Activated CD8-positive, alpha-beta memory T cell treated with anti-CD3 and anti-CD28 coated beads, Interleukin-2, amount 50 U/mL, for 48 hours (primary cell): ENCODE results near the gene KCNC1.

Source experiments
- DNase-seq: peaks from one replicate; pipeline ENCODE4 v3.0.0-alpha.2; 2020

The KCNC1 gene

GRCh38 chr11:17716807-17717206 is 17.8 kb upstream of the KCNC1 start:
- no peak for DNase-seq

DNA sequence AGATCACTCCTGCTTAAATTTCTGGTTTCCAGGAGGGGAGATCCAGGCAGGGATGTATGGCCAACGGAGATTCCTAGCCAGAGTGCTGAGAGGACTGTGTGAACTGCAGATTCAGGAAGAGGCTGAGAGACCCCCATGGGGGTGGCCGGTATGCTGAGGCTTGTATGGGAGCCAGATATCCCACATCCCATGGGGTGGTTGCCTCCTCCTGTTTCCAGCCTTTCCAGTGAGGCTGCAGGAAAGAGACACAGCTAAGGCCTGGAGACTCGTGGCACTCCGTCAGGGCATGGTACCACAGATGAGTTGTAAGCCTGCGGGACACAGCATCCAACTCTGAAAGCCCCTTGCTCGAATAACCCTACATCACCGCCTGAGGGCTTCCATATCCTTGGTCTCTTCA is 16.6 kb upstream of the KCNC1 start:
- no peak for DNase-seq

GRCh38 chr11:17718510-17718962 is 16.0 kb upstream of the KCNC1 start:
- no peak for DNase-seq

DNA sequence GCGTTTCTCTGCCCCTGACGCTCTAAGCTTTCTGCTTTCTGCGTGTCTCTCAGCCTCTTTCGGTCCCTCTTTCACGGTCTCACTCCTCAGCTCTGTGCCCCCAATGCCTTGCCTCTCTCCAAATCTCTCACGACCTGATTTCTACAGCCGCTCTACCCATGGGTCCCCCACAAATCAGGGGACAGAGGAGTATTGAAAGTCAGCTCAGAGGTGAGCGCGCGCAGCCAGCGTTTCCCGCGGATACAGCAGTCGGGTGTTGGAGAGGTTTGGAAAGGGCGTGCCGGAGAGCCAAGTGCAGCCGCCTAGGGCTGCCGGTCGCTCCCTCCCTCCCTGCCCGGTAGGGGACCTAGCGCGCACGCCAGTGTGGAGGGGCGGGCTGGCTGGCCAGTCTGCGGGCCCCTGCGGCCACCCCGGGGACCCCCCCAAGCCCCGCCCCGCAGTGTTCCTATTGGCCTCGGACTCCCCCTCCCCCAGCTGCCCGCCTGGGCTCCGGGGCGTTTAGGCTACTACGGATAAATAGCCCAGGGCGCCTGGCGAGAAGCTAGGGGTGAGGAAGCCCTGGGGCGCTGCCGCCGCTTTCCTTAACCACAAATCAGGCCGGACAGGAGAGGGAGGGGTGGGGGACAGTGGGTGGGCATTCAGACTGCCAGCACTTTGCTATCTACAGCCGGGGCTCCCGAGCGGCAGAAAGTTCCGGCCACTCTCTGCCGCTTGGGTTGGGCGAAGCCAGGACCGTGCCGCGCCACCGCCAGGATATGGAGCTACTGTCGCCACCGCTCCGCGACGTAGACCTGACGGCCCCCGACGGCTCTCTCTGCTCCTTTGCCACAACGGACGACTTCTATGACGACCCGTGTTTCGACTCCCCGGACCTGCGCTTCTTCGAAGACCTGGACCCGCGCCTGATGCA is 15.3 kb upstream of the KCNC1 start, which contains the start of gene MYOD1:
TSS of gene MYOD1 (plus strand) at position 544 of the 910 bp plus-strand sequence. CDS start at position 756, 212 bp downstream.
- no peak for DNase-seq

DNA sequence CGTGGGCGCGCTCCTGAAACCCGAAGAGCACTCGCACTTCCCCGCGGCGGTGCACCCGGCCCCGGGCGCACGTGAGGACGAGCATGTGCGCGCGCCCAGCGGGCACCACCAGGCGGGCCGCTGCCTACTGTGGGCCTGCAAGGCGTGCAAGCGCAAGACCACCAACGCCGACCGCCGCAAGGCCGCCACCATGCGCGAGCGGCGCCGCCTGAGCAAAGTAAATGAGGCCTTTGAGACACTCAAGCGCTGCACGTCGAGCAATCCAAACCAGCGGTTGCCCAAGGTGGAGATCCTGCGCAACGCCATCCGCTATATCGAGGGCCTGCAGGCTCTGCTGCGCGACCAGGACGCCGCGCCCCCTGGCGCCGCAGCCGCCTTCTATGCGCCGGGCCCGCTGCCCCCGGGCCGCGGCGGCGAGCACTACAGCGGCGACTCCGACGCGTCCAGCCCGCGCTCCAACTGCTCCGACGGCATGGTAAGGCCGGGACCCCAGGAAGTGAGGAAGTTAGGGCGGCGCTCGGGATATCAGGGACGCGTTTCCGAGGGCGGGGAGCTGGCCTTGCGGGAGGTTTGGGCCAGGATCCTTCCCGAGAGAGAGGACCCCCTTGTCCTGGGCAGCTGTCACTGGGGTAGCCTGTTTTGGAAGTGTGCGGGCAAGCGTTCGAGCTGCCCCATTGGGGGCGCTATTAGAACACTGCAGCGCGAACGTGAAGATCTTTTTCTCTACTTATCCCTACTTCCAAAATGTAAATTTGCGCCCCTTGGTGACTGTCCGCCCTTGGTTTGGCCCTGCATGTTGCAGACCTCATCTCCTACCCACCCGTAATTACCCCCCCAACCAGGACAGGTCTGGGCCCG is 14.4 kb upstream of the KCNC1 start:
- DNase-seq, result no peak

DNA sequence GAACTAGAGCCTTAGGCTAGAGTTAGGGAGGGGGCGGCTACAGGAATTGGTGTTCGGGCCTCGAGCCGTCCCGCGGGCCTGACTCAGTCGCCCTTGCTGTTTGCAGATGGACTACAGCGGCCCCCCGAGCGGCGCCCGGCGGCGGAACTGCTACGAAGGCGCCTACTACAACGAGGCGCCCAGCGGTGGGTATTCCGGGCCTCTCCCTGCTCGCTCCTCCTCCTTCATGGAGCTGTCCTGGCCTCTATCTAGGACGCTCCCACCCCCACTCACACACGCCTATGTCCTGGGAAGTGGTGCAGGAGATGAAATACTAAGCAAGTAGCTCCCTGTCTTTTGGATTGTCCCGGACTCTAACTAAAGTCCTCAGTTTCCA is 13.8 kb upstream of the KCNC1 start:
- no peak for DNase-seq

- DNase-seq, result no peak
Measured at GRCh38 chr11:17721242-17721999, 13.2 kb upstream of the KCNC1 start.

DNA sequence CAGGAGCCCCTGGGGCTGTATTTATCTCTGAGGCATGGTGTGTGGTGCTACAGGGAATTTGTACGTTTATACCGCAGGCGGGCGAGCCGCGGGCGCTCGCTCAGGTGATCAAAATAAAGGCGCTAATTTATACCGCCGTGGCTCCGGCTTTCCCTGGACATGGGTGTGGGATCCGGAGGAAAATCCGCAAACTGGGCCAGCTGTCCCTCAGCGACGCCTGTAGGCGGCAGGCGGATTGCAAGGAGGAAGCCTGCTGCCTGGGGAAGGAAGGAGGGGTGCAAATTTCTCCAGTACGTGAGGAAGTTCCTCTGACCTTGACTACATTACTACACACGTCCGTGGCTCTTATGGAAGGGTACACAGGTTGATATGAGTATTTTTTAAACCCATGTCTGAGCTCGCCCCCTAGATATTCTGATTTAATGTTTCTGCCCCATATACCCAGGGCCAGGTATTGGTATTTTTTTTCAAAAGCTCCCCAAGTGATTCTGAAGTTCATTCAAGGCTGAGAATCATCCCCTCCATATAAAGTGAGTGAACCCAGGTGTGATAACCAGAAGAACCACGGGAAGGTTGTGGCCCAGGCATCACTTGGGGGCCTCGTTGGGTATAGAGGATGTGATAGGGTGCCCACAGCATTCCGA is 12.5 kb upstream of the KCNC1 start:
- DNase-seq, result no peak

DNA sequence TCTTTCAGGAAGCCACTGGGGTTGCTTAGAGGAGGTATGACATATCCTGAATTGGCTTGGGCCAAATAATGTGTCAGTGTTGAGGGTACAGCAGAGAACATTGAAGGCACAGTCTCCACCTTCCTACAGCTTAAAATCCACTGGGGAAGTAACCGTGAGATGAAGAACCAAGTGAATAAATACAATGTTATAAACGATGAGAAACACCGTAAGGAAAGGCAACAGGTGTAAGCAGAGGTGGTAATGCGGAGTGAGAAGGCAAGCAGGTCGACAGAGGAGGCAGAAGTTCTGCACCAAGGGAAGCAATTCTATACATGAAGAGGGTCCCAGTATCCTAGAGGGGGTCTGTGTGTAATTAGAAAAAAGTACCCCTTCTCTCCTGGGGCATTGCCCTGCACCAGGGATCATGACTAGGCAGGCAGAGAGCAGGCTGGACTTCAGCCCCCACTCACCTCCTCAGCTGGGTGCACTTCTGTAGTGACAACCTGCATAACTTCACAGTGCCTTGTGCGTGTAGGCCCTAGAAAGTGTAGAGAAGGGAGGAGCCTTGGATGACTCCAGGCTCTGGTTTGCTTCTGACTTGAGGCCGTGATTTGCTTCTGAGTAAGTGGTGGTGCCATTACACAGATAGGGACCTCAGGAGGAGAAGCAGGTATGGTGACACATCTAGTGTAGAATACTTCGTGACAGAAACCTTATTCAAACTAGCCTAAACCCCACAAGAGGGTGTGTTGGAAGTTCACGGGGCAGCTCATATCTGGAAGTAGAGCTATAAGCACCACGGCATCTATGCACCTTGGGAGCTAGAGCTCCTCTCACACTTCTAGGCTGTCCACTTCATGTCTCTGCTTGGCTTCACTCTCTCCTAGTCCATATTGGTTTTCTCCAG is 10.3 kb upstream of the KCNC1 start:
- DNase-seq, result no peak

DNA sequence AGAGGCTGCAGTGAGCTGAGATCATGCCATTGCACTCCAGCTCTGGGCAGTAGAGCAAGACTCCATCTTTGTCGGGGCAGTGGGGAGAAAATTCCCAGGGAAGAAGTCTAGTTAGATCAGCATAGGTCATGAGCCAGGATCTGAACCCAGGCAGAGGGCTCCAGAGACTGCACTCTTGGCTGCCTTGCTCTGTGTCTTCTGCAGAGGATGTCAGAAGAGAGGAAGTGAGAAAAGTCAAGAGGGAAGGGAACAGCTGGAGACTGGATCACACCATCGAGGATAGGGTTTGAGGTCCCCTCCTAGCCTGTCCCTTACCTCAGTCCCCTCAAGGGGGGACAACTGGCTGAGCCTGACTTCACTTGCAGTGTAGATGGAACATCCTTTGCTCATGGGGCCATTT is 9.4 kb upstream of the KCNC1 start:
- no peak for DNase-seq

DNA sequence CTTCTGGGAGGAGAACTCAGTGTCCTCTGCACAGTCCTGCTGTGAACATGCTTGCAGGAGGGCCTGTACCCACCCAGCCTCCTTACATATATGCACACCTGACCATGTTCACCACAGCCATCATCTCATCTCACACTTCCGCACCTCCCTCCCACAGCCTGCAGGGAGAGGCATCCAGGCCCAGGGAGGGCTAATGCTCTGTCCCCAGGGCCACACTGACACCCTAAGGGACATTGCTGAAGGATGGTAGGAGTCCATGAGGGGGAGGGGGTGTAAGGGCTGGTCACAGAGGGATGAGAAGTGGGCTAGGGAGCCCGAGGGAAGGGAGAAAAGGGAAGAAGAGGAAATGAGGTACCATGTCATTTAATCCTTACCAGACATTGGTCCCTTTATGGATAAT is 4.4 kb upstream of the KCNC1 start:
- no peak for DNase-seq

- DNase-seq, result peak; percentile 87
Measured at GRCh38 chr11:17730608-17731462, 3.7 kb upstream of the KCNC1 start.

DNA sequence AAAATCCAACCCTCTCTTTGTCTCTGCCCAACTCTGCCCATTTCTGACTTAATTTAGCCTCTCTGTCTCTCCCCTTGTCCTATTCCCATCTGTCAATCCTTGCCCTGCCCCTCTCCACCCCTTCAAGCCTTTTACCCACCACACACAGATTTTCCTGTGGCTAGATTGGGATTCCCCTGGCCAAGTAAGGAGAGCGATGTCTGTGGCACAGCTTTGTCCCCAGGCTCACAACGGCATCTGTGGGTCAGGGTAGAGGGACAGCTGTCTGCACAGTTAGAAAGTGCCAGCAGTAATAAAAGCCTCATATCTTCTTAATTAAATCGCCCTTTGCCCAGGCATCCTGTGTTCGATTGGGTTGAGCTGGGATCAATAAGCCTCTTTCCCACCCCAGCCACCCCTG is 1.3 kb upstream of the KCNC1 start:
- no peak for DNase-seq

- DNase-seq, result peak; percentile 75
Measured at GRCh38 chr11:17734986-17735817, 621 bp downstream of the KCNC1 start.

GRCh38 chr11:17735818-17736578 is 1.4 kb downstream of the KCNC1 start:
- DNase-seq, result no peak

DNA sequence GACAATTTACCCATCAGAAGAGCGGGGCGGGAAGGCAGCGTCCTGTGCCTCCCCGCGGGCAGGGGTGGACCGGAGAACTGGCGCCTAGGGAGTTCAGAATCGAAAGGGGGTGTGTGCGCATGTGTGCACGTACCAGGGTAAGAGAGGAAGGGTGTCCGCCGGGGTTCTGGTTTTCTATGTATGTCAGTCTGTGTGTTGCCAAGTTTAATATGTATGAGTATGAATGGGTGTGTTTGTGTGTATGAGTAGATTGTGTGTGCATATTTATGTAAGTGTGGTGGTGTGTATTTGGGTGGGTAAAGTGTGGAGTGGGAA is 2.0 kb downstream of the KCNC1 start:
- no peak for DNase-seq

DNA sequence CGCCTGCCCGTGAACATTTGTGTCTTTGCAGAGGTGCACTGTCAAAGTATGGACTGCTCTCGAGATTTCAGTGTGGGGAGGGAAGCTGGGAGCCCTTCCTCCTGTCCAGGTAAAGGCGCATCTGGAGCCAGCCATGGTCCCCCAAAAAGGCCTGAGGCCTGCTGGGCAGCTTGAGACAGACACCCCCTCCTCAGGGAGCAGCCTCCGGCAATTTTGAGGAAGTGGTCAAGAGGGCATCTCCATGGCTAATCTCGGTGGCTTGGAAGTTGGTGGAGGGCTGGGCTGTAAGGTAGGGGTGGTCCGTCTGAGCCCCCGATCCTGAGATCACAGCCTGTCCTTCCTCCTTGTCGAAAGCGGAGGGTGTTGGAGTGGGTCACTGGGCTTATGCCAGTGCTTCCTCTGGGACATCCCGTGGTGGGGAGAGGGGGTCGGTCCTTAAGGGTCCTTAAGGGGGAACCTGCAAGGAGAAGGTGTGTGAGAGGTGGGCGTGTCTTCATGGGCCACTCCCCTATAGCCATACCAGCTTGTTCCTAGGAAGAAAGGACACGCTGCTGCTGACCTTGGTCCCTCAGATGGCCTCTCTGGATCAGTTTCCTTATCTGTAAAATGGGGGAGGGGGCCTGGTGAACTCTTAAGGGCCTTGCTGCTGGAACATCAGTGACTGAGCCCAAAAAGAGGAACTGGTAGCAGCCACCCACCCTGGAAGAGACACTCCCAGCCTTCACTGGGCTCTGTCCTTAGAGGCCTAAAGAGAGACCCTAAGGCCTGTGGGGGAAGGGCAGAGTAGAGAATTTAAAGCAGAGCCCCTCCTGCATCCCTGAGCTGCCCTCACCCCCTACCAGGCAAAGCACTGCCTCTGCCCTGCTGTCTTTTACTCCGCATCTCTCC is 2.6 kb downstream of the KCNC1 start:
- no peak for DNase-seq
